Fibroblast of lung (primary cell): ENCODE results near the gene LRRK2. TPM values are rescaled to one million over a fixed set of nuclear protein-coding genes. Genes with fewer than 3 reads are reported as not detected.

Experiments used
- DNase-seq, 2 donors: peaks; one replicate each; pipeline versions ENCODE4 v3.0.0 to v3.0.0-alpha.2; 2010; ENCODE audit warnings: low read depth in 2 of 2
- H2AFZ ChIP-seq: 2 replicates; pipeline ENCODE4 v1.5.1; 2012; ENCODE audit warnings: low read length, control low read depth, inconsistent platforms
- H3K27ac ChIP-seq: 2 replicates; pipeline ENCODE4 v1.5.1; 2011; ENCODE audit warnings: low read length, control low read depth; ENCODE audit not compliant: insufficient read depth
- H3K27me3 ChIP-seq: 2 replicates; pipeline ENCODE4 v1.5.1; 2011; ENCODE audit warnings: mild to moderate bottlenecking, low read length; ENCODE audit not compliant: control insufficient read depth, insufficient read depth
- H3K36me3 ChIP-seq: 2 replicates; pipeline ENCODE4 v1.5.1; 2011; ENCODE audit warnings: low read length; ENCODE audit not compliant: control insufficient read depth, insufficient read depth
- H3K4me1 ChIP-seq: 2 replicates; pipeline ENCODE4 v1.5.1; 2011; ENCODE audit warnings: low read length; ENCODE audit not compliant: control insufficient read depth, insufficient read depth; ENCODE audit errors: extremely low read depth
- H3K4me2 ChIP-seq: 2 replicates; pipeline ENCODE4 v1.5.1; 2011; ENCODE audit warnings: low read length, control low read depth; ENCODE audit not compliant: insufficient read depth; ENCODE audit errors: extremely low read depth
- H3K4me3 ChIP-seq, 4 experiments: fragments of 200-600 bp in 1 of 4; sonication (generic) in 1 of 4; replicated peaks in 1 of 4; 2 replicates each; pipeline ENCODE4 v1.5.1; 2011 to 2016; ENCODE audit warnings: low read length in 4 of 4, low read depth in 3 of 4, mild to moderate bottlenecking in 3 of 4, control low read depth in 2 of 4, inconsistent platforms in 1 of 4, mixed read lengths in 1 of 4; ENCODE audit not compliant: insufficient read depth in 1 of 4; ENCODE audit errors: control extremely low read depth in 1 of 4
- H3K79me2 ChIP-seq: 2 replicates; pipeline ENCODE4 v1.5.1; 2012; ENCODE audit warnings: mild to moderate bottlenecking, low read length, inconsistent platforms; ENCODE audit not compliant: control insufficient read depth, insufficient read depth
- H3K9ac ChIP-seq: 2 replicates; pipeline ENCODE4 v1.5.1; 2011; ENCODE audit warnings: mild to moderate bottlenecking, low read length, control low read depth; ENCODE audit not compliant: insufficient read depth
- H3K9me3 ChIP-seq: 2 replicates; pipeline ENCODE4 v1.5.1; 2012; ENCODE audit warnings: low read depth, low read length; ENCODE audit not compliant: control insufficient read depth, insufficient read depth
- H4K20me1 ChIP-seq: 2 replicates; pipeline ENCODE4 v1.5.1; 2011; ENCODE audit warnings: low read length; ENCODE audit not compliant: control insufficient read depth, insufficient read depth; ENCODE audit errors: extremely low read depth
- CTCF ChIP-seq, 2 donors: IDR thresholded peaks in 1 of 2; conservative IDR thresholded peaks in 1 of 2; 1 replicate in 1 of 2; 2 replicates in 1 of 2; pipeline ENCODE4 v1.5.1; 2011 to 2012; ENCODE audit warnings: low read length in 2 of 2, control low read depth in 1 of 2, inconsistent platforms in 1 of 2, low read depth in 1 of 2, mild to moderate bottlenecking in 1 of 2
- EZH2 ChIP-seq: IDR thresholded peaks from 2 replicates; pipeline ENCODE4 v1.5.1; 2012; ENCODE audit warnings: low read length, control low read depth, mild to moderate bottlenecking; ENCODE audit errors: missing control alignments
- polyA plus RNA-seq, 2 donors: library from polyadenylated mRNA; depleted of rRNA in 1 of 2; stranded (reverse) in 1 of 2; unstranded in 1 of 2; fragments of >200 nt; gene quantifications; 2 replicates each; pipeline ENCODE4 v1.2.1, GENCODE V29; 2011 to 2012; ENCODE audit warnings: missing spikeins in 1 of 2
- total RNA-seq: library from RNA; depleted of rRNA; stranded (reverse); fragments of >200 nt; gene quantifications from 2 replicates; pipeline ENCODE4 v1.2.1, GENCODE V29; 2014

LRRK2 gene
- total and polyA plus RNA-seq, 2 donors (not counting 1 experiment from before 2014, with no cell fraction given): 2.2 to 14.0 TPM

GRCh38 chr12:40223646-40224045 is 1.2 kb upstream of the LRRK2 start:
- no peak for DNase-seq

GRCh38 chr12:40225337-40225983 is 663 bp downstream of the LRRK2 start:
- Histone ChIP-seq H3K4me2 (peak overlapping the region; percentile 94), H3K9me3 (no peaks in the 10 kb centered on the region), H3K79me2 (no peaks in the 10 kb centered on the region), H3K36me3 (no peaks in the 10 kb centered on the region), H3K27ac (peak overlapping the region; percentile 88), H2AFZ (peak overlapping the region; percentile 94), H3K4me3 (peak overlapping the region; percentile 66 to 84 (median 78)), H3K27me3 (no peaks in the 10 kb centered on the region), H4K20me1 (no peaks in the 10 kb centered on the region), H3K9ac (no peak overlapping the region), H3K4me1 (peaks cover 4% of the 10 kb centered on the region)
- DNase-seq: no peak
- no peak for TF ChIP-seq CTCF (conservative IDR thresholded peaks at IDR 0.05 in 1 of 2, IDR thresholded peaks at IDR 0.05 in 1 of 2; ENCODE audit: low read depth in 1 of 2, low read length in 2 of 2)

More at GRCh38 chr12:40223646-40224045, 1.2 kb upstream of the LRRK2 start:
- Histone ChIP-seq H3K4me2 (peak overlapping the region; percentile 94), H3K36me3 (no peaks in the 10 kb centered on the region), H3K9ac (no peak overlapping the region), H2AFZ (peak overlapping the region; percentile 94), H3K79me2 (no peaks in the 10 kb centered on the region), H3K27me3 (no peaks in the 10 kb centered on the region), H3K9me3 (no peaks in the 10 kb centered on the region), H3K4me1 (peaks cover 4% of the 10 kb centered on the region), H3K4me3 (peak overlapping the region in 2 of 4 experiments; percentile 74 to 81), H3K27ac (peak overlapping the region; percentile 88), H4K20me1 (no peaks in the 10 kb centered on the region)
- TF ChIP-seq EZH2 (no peak), CTCF (conservative IDR thresholded peaks at IDR 0.05 in 1 of 2, IDR thresholded peaks at IDR 0.05 in 1 of 2; ENCODE audit: low read depth in 1 of 2, low read length in 2 of 2) (no peak)

GRCh38 chr12:40225984-40226602 is 1.3 kb downstream of the LRRK2 start:
- Histone ChIP-seq H3K79me2 (no peaks in the 10 kb centered on the region), H3K36me3 (no peaks in the 10 kb centered on the region), H3K4me2 (peak overlapping the region; percentile 94), H3K4me1 (peaks cover 4% of the 10 kb centered on the region), H3K9me3 (no peaks in the 10 kb centered on the region), H4K20me1 (no peaks in the 10 kb centered on the region), H3K27me3 (no peaks in the 10 kb centered on the region), H3K9ac (no peak overlapping the region), H3K4me3 (peak overlapping the region in 3 of 4 experiments; percentile 74 to 84 (median 81)), H2AFZ (peak overlapping the region; percentile 94), H3K27ac (no peak overlapping the region)
- TF ChIP-seq CTCF (conservative IDR thresholded peaks at IDR 0.05 in 1 of 2, IDR thresholded peaks at IDR 0.05 in 1 of 2; ENCODE audit: low read depth in 1 of 2, low read length in 2 of 2) (no peak), EZH2 (no peak)
- DNase-seq: no peak
